Glutamatergic neuron (in vitro differentiated cells): ENCODE data around the gene HRAS. TPM values are rescaled to one million over a fixed set of nuclear protein-coding genes. Genes with fewer than 3 reads are reported as not detected.

Experiments used
- DNase-seq: peaks from one replicate; pipeline ENCODE4 v3.0.0; 2022
- H3K27ac Mint-ChIP-seq: one replicate; pipeline ENCODE4 v1.8.0; 2020; ENCODE audit warnings: mild to moderate bottlenecking, mixed read lengths, inconsistent platforms; ENCODE audit not compliant: unreplicated experiment
- H3K27me3 Mint-ChIP-seq: one replicate; pipeline ENCODE4 v1.8.0; 2020; ENCODE audit warnings: mild to moderate bottlenecking, moderate library complexity, mixed read lengths, inconsistent platforms; ENCODE audit not compliant: unreplicated experiment
- H3K36me3 Mint-ChIP-seq: one replicate; pipeline ENCODE4 v1.8.0; 2020; ENCODE audit warnings: mild to moderate bottlenecking, mixed read lengths, inconsistent platforms; ENCODE audit not compliant: unreplicated experiment
- H3K4me1 Mint-ChIP-seq: one replicate; pipeline ENCODE4 v1.8.0; 2020; ENCODE audit warnings: mild to moderate bottlenecking, low read depth, mixed read lengths, inconsistent platforms; ENCODE audit not compliant: unreplicated experiment
- H3K4me3 Mint-ChIP-seq: one replicate; pipeline ENCODE4 v1.8.0; 2020; ENCODE audit warnings: mild to moderate bottlenecking, mixed read lengths, inconsistent platforms; ENCODE audit not compliant: unreplicated experiment
- H3K9me3 Mint-ChIP-seq: one replicate; pipeline ENCODE4 v1.8.0; 2020; ENCODE audit warnings: mild to moderate bottlenecking, moderate library complexity, mixed read lengths, inconsistent platforms; ENCODE audit not compliant: unreplicated experiment
- total RNA-seq: library from RNA; stranded (reverse); fragmentation: NEBNext Ultra II Directional; extraction: Animal tissue kit (Norgen Biotek cat#: 25700); gene quantifications from one replicate; pipeline ENCODE4 v1.2.1, GENCODE V29; 2021; ENCODE audit not compliant: unreplicated experiment
- TF ChIP-seq, protein P1 (sequence below): fragments of 200-600 bp; sonication (generic); IDR thresholded peaks from one replicate; pipeline ENCODE4 v1.5.0; 2021; ENCODE audit not compliant: partially characterized antibody, unreplicated experiment

HRAS gene
- total RNA-seq, 1 donor from 2014 or later, result 140 TPM

DNA sequence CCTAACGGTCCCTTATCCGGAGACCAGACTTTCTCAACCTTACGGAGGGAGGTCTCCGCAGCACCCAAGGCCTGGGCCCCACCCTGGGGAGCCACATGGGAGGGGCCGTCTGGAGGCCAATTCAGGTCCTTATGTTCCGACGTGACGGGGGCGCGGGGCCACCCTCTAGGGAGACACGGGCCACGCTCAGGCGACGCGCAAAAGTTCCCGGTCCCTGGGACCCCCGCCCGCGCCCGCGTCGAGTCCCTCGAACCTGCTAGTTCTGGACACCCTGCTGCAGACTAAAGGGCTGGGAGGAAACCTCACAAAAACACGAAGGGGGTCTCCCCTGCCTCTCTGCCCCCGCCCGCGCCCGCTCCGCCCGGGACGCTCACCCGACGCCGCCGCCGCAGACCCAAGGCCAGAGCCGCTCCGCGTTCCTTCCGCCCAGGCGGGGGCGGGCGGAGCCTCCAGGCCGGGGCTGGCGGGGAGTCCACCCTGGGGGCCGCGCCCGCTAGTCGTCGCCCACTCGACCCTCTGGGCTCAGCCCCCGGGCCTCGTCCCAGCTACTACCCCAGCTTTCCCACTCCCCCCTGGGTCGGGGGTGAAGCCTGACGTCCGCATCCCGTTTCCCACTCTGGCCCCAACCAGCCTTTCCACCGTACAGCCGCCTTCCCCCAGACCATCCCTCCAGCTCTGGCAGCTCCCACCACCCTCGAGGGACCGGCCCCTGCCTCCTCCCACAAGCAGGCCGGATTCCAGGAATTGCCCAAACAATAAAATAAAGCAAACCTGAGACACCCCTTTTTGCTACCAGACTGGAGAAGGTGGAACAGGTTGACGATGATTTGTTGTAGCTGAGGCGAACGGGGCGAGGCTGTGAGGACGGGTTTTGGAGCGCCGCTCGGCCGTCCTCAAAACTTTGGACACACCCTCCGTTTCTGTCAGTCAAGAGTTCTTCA lies 31.1 kb downstream of the HRAS start:
- TF ChIP-seq, protein P1, sequence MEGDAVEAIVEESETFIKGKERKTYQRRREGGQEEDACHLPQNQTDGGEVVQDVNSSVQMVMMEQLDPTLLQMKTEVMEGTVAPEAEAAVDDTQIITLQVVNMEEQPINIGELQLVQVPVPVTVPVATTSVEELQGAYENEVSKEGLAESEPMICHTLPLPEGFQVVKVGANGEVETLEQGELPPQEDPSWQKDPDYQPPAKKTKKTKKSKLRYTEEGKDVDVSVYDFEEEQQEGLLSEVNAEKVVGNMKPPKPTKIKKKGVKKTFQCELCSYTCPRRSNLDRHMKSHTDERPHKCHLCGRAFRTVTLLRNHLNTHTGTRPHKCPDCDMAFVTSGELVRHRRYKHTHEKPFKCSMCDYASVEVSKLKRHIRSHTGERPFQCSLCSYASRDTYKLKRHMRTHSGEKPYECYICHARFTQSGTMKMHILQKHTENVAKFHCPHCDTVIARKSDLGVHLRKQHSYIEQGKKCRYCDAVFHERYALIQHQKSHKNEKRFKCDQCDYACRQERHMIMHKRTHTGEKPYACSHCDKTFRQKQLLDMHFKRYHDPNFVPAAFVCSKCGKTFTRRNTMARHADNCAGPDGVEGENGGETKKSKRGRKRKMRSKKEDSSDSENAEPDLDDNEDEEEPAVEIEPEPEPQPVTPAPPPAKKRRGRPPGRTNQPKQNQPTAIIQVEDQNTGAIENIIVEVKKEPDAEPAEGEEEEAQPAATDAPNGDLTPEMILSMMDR, result no peak
- DNase-seq, result peak; percentile 54
- H3K4me3 Mint-ChIP-seq, result peak overlapping the region; percentile 97
- H3K9me3 Mint-ChIP-seq, result peaks cover 11% of the 10 kb centered on the region
- no peaks in the 10 kb centered on the region for H3K36me3 Mint-ChIP-seq
- H3K27me3 Mint-ChIP-seq, result peaks cover 20% of the 10 kb centered on the region
- peaks cover 2% of the 10 kb centered on the region for H3K4me1 Mint-ChIP-seq
- H3K27ac Mint-ChIP-seq, result peak overlapping the region; percentile 66

DNA sequence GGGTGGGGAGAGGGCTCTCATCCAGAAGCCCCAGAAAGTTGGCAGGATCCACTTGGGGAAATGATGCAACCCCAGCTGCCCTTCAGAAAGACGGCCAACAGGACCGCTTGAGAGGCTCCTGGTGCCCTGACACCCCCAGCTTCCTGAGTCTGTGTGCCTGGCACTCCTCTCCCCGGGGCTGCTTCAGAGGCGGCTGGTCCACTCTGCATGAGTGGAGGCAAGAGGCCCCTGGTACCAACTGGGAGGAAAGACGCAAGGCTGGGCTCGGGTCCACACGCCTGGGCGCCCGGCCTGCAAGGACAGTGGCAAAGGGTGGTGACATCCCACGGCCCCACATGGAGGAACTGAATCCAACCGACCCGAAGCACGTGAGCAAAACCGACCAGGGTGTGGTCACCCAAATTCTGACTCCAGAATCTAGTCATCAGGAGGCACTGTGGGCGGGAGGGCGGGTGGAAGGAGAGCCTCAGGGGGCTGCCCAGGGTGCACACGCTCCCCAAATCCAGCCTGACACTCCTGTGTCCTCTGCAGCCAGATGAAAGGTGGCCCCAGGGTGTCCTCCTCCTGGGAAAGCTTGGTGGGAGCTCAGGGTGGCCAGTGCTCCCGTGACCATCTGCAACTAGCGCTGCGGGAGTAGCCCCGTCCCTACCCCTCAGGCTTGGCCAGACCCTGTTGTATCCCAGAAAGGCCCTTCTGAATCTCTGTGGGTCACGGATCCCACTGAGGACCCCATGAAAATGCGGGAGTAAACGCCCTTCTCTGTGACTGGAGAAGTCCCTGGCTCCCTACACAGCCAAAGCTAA lies 32.0 kb downstream of the HRAS start:
- Mint-ChIP-seq H3K9me3 (peaks cover 11% of the 10 kb centered on the region), H3K27ac (no peak overlapping the region), H3K27me3 (peaks cover 20% of the 10 kb centered on the region), H3K36me3 (no peaks in the 10 kb centered on the region), H3K4me1 (peaks cover 2% of the 10 kb centered on the region), H3K4me3 (peak overlapping the region; percentile 52)
- TF ChIP-seq, protein P1, result no peak
- no peak for DNase-seq

DNA sequence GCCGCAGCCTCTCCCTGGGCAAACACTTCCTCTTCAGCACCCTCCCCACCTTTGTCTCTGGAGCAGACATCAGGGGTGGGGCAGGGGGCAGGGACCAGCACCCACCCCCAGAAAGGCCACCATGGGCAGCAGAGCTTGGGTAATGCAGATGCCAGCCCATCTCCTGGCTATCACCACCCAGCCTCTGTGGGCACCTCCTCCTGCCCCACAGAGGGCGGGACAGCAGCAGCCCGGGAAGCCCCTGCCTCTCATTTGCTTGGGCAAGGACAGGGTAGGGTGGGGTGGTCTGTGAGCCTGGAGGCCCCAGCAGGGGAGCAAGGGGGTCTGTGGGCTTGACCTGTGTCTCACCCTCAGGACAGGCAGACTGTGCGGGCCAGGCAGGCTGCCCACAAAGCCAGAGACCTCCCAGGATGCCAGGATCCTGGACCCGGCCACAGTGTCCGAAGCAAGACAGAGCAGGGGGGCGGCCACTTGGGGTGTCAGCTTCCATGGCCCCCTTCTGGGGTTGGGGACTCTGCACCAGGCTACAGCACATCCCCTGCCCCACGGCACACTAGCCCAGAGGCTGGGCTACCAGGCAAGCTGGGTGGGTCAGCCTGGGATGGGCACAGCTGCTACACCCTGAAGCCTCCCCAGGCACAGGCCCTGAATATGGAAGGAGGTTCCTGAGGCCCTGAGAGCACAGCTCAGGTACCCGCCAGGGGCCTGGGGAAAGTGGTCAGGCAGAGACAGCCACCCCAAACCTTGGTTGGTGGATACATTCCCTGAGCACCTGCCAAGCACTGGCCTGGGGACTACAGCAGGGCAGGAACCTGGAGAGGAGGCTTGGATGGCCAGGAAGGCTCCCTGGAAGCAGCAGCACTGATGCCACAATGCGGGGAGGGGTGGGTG lies 32.8 kb downstream of the HRAS start:
- TF ChIP-seq, protein P1, result no peak
- no peak for DNase-seq
- Mint-ChIP-seq H3K27me3 (peaks cover 19% of the 10 kb centered on the region), H3K36me3 (peaks cover 4% of the 10 kb centered on the region), H3K27ac (no peak overlapping the region), H3K4me3 (no peak overlapping the region), H3K4me1 (peaks cover 5% of the 10 kb centered on the region), H3K9me3 (peaks cover 16% of the 10 kb centered on the region)

DNA sequence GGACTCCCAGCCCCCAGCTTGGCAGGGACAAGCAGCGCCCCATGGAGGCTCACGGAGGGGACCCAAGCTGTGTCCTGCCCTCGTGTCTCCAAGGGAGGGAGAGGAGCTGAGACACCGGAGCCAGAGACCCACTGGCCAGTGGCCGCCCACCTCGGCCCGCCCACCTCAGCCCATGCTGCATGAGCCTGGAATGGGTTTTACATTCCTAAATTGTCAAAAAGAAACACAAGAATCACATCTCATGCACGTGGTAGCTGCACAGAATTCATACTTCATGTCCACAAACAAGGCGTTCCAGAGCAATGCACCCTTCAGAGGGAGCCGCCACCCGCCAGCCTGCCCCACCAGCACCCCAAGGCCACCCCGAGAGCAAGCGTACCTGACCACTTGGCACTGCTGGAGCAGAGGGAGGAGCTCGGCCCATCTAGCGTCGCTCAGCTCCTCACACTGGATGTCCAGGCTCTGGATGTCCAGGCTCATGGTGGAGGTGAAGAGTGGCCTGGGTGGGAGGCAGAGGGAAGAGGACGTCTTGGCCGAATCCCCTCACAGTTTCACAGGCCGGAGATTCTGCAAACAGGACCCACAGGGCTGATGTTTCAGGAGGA lies 33.6 kb downstream of the HRAS start:
- TF ChIP-seq, protein P1, result no peak
- Mint-ChIP-seq H3K36me3 (peaks cover 11% of the 10 kb centered on the region), H3K4me3 (no peak overlapping the region), H3K27me3 (peaks cover 24% of the 10 kb centered on the region), H3K4me1 (peaks cover 6% of the 10 kb centered on the region), H3K27ac (no peak overlapping the region), H3K9me3 (peaks cover 24% of the 10 kb centered on the region)
- no peak for DNase-seq
